Cerebellar nuclear complex (tissue), 1 donor: ENCODE results near the gene C7orf57.

Experiments
- DNase-seq, 2 experiments: peaks; one replicate each; lab custom pipeline; 2025; lab: John Stamatoyannopoulos, UW

The C7orf57 gene

DNA sequence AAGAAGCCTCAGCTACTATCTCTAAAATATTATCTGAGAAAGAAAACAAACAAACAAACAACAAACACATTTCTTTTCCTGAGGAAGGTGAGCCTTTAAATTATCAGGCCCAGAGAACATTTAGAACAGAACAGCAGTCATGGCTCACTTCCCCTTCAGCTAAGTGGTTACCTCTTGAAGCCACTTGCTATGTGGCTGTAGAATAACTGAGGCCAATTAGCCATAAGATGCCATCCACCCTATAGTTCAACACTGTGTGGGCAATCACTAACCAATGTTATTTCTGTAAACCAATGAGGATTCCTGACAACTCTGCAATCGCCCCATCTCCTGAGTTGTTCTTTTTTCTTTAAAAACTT, 50.1 kb downstream of the C7orf57 start:
- no peak for DNase-seq

DNA sequence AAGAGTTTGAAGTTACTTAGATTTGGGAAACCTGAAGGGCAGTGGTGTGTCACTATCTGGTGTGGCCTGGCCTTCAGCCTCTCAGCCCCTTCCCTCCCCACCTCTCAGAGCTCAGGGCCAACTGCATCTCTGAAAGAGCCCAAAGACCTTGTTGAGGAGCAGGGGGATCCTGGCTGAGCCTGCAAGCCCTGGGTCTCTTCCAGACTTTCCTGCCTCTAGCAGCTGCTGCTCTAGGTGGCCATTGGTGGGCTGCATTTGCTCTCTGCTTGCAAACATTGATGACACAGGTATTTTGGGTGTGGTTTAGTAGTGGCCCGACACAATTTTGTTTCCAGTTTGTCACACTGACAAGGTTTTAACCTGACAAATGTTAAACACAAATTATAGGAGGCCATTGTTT, 50.6 kb downstream of the C7orf57 start:
- no peak for DNase-seq

DNA sequence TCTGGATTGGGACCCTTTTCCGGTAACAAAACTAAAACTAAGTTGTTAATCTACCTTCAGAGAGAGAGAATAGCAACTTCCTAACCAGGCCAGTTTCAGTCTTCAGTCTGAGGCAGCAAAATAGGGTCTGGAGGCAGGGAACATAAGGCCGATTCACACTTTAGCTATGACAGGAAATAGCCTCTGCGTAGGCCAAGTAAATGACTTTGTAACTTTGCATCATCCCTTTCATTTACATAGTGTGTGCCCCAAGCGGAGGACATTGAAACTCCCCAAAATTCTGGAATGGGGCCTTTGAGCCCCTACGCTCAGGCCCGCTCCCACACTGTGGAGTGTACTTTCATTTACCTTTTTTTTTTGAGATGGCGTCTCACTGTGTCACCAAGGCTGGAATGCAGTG, 52.0 kb downstream of the C7orf57 start:
- no peak for DNase-seq

DNA sequence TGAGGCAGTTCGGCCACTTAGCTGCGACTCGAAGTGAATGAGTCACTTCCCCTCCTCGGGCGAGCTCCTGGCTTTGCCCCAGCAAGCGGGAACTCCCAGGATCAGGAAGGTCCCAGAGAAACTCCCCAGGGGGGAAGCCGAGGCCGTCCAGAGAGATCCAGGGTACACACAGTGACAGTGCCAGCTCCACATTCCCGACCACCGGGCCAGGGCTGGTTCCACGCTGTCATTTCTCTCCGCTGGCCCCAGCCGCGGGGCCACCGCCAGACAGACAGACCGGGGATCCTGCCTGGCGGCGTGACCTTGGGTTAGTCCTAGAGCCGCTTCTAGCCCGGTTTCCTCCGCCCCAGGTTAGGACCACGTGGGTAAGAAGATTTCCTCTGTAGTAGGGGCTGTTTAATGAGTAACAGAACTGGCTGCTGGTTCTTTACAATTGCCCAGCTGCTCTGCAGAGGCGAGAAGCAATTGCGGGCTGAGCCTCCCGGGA, 53.3 kb downstream of the C7orf57 start:
- no peak for DNase-seq

DNA sequence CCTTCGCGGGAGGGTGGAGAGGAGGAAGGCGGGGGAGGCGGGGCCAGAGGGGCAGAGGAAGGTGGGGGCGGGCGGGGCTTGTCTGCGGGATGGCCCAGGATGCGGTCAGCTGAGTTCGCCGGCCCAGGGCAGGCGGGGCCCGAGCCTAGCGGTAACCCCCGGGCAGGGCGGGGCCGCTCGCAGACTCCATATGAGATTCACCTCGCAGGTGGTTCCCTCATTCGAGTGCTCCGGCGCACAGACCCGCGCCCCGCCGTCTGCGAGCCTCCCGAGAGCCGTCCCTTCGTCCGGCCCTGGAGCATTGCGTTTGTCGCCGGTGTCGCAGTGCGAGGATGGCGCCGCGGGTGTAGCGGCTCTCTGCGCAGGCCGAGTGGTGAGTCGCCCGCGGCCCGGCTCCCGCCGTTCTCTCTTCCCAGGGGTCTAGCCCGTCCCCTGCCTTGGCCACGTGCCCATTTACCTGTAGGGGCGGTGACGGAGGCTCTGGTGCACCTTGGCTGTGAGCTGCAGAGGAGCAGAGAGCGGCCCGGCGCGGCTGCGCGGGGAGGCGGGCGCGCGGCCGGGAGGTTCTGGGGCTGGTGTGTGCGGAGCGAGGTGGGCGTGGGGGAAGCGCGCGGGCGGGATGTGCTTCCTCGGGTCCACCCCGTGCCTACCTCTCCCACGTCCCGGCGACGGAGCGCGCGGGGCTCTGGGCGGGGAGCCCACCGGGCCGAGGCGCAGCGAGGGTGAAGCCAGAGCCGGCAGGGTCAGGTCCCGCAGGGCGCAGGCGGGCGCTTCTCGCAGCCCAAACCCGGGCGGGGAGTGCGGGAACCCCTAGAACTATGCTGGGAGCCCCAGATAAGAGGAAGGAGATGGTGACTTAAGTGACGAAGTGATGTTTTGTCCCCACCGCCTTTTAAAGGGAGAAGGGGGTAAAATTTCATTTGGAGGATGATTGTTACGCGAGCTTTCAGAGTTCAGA, 54.0 kb downstream of the C7orf57 start, which contains the start of gene UPP1:
Gene UPP1 (plus strand): TSS at position 220 of the 958 bp plus-strand sequence. CDS start 5,519 bp downstream, outside the sequence.
- DNase-seq = no peak

DNA sequence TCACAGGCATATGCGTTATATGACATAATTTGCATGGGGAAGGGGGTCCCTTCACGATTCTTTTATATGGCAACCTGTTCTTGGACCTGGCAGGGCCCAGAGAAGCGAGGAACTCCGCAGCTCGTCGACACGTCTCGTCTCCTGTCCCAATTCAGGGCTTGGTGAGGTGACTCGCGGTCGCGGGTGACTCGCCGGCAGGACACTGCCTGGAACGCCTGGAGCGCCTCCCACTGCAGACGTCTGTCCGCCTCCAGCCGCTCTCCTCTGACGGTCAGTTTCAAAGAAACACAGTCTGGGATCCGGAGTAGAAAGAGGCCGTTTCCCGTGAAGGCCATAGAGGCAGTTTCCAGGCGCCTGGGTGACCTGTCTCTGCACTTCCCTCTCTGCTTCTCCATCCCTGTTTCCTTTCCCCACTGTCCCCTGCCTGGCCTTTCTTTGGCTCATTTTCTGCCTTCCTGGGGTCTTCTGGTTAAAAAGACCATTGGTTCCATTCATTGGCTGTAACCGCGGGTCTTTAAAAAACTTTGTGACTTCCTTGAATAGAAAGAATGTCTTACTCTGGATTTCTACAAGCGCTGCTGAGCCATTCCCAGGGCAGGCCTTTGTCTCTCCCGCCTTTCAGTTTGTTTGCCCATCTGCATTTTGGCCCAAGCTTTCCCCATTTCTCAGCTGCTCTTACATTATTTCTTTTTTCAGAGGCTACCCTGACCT, 54.9 kb downstream of the C7orf57 start:
- DNase-seq = no peak

DNA sequence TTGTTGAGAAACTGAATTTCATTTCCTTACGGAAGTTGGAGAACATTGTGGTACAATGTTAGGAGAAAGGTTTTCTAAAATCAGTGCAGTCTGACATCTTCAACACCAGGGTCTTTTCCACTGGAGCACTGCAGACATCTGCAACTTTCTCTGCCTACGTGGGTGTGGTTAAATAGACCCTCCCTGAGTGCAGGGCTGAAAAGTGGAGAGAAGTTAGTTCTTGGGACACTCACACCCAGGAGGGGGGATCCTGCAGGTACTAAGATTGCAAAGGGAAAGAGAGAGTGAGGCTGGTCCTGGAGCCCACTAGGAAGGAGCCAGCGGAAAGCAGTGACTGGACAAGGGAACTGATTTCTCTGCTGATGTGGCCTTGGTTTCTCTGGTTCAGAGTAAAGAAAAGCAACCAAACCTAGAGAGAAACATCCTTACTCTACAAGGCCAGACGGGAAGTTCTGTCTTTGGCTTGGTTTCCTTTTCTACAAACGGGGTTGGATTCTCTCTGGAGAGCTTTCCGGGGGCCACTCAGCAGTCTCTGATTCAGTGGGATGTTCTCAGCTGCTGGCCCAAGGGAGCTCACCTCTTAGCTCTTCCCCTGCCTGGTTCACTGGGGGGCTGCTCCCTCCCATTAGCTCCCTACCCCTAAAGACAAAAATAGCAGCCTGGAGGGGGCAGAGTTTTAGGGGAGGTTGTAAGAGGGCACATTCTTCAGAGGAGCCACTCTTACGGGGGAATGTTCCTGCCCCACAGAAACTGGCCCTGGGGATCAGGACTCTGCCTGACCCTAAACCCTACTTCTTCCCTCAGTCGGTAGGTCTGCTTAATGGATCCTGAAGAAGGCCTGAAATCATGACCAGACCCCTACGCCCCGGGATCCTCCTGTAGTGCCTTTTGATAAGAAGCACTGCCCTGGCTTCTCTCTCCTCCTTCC, 56.4 kb downstream of the C7orf57 start:
- DNase-seq = no peak

DNA sequence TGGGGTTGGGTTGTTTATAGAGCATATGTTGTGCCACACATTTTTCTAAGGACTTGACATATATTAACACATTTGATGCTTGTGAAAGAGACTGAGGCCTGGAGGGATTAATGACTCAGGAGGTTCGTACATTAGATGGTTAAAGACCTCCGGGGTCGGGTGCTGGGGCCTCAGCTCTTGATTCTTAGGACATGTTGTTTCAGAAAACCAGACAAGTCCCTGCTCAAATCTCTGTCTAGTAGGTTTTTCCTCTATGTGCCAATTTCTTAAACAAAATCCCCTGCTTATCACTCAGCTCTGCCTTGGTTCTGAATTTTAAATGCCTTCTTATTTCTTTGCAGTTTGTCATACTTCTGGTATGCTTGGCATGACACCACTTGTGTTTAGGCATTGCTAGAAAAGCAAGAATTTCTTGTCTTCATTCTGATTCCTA, 59.5 kb downstream of the C7orf57 start:
- no peak for DNase-seq

DNA sequence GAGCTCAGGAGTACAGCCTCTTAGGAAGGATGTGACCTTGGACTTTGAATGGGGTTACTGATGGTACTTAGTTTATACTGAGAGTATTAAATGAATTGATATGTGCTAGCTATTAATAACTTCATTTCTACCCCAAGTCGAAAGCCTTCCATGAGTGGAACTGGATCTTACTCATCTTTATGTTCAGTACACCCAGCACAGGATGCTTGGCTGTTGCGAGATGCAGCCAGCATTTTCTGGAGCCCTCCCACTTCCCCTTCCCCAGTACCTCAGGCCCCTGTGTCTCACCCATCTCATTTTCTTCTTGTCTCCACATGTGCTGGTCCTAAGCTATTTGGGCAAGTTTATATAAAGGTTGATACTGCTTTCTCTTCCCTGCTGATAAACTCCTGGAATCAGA, 60.9 kb downstream of the C7orf57 start:
- no peak for DNase-seq

DNA sequence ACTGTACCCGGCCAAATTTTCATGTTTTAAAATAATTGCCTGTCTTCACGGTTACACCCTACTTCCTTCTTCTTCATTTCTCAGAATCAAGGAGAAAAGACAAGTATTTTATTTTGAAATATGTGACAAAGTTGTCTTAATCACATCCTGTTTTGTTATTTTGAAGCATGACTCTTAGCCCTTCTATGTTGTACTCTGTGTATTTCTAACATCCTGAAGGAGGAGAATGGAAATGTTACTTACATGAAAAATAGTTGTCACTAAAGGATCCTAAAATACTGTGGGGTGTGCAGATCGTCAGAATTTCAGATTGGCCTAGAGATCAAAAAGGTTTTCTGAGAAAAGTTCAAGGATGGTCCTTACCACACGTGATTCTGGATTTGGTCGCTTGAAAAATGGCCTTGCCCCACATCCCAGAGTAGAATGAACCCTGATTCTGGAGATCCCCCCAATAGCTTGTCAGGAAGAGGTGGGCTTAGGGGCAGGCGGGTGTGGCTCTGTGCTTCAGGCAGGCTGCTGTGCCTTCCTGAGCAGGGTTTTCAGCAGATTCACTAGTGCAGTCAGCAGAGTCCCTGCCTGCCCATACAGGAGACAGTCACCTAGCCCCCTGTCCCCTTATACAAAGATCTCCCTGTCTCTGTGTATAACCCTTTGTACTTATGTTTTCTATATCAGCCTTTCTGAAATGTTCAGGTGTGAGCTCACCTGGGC, 62.3 kb downstream of the C7orf57 start:
- DNase-seq = no peak

DNA sequence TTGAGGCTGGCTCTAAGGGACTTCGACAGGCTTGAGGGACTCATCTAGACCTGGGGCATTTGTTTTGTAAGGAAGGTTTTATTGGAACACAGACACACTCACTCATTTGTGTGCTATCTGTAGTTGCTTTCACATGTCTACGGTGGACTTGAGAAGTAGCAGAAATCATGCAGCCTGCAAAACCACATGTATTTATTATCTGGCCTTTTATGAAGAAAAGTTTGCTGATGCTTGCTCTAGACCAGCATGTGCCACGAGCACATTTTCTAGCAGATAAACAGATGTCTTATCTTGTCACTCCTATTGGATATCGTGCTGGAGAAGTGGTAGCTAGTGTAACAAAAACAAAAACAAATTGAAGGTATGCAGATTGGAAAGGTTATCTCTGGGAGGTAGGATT, 63.5 kb downstream of the C7orf57 start:
- DNase-seq = no peak

DNA sequence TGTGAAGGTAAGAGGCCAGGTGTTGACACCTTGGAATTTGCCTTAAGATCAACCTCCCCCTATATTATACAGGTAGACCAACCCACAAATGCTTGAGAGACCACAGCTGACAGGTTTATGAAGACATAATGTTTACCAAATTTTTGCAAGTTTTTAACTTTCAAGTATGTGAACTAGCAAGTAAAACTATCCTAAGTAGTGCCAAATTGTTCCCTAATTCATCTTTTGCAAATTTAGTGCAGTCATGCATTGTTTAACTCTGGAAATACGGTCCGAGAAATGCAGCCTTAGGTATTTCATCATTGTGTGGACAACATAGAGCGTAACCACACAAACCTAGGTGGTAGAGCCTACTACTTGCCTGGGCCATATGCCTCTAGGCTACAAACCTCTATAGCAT, 64.4 kb downstream of the C7orf57 start:
- DNase-seq = no peak

DNA sequence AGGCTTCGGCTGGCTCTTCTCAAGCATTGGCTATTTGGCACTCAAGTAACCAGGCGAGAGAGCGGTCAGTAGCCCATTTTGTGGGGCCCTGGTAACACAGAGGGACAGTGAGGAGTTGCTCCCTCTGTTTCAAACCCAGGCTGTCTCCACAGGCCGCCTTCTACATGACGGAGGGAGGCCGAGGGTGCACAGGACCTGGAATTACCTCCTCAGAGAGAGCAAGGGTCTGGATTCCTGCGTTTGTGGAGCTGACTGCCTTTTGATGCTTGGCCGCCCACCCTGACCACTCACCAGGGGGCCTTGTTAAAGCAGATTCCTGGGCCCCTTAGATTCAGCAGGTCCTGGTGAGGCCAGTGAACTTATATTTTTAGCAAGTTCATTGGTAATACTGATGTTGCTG, 66.0 kb downstream of the C7orf57 start:
- DNase-seq = no peak

DNA sequence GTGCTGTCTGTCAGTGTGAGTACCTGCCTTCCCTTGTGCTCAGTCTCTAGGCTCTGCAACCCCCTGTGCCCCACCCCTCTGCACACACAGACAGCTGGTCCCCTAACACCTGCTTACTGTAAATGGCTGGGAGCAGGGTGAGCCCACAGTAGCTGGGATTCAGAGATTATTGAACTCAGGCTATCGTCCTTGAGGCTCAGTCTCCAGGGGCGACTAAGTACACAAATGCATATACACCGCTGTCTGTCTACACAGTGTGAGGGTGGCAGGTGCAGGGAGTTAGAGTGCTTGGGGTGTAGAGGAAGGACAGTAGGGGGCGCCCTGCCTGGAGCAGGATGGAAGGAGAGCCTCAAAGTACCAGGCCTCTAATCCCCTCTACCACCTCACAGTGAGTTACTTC, 66.6 kb downstream of the C7orf57 start:
- DNase-seq = no peak

DNA sequence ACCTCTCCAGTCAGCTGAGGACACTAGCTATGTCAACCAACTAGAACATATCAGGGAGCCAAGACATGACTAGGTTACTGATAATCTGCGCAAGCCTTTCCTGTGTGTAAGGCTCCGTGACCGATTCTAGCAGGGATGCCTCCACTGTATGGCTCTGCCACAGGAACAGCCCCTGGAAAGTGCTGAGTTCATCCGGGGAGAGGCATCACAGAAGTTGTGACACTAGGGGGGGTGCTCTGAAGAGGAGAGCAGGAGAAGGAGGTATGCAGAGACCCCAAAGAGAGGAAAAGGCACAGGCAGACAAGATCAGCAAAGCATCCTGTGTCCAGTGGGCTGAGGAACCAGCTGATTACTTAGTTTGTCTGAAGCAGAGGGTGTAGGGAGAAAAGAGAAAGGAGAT, 67.2 kb downstream of the C7orf57 start:
- DNase-seq = no peak

DNA sequence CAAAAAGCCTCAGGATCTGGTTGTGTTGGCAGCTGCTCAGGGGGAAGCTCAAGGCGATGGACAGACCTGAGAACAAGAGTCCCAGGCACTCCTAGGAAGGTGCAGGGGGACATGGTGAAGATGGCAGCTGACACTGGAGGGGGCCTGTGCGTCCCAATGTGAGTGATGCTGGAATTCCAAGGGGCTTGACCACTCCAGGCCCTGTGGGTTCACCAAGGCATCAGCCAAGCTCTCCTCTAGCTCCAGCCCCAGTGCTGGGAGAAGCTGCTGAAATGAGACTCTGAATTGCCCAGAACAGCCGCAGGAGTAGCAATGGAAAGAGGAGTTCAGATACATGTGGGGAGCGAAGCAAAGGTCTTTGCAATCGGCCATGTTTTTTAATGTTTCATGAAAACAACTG, 69.7 kb downstream of the C7orf57 start:
- no peak for DNase-seq

DNA sequence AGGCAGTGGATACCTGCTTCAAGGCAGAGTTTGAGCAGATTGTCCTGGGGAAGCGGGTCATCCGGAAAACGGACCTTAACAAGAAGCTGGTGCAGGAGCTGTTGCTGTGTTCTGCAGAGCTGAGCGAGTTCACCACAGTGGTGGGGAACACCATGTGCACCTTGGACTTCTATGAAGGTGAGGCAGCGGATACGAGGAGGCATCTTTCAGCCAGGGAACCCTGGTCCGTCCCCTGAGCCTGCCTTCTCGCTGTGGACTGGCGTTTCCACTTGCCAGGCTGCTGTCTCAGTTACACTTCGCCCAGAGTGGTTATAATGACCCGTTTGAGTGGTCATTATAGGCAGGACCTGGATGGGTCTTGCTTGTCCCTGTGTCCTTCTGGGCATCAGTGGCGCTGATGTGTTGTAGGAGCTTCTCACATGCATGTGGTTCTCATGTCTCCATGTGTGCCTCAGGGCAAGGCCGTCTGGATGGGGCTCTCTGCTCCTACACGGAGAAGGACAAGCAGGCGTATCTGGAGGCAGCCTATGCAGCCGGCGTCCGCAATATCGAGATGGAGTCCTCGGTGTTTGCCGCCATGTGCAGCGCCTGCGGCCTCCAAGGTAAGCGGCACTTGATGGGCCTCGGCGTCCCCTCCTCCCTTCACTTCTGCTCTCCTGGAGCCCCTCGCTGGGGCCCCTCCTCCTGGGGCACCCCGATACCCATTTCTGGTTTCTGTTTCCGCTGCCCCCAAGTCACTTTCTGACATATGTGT, 71.7 kb downstream of the C7orf57 start:
- no peak for DNase-seq

DNA sequence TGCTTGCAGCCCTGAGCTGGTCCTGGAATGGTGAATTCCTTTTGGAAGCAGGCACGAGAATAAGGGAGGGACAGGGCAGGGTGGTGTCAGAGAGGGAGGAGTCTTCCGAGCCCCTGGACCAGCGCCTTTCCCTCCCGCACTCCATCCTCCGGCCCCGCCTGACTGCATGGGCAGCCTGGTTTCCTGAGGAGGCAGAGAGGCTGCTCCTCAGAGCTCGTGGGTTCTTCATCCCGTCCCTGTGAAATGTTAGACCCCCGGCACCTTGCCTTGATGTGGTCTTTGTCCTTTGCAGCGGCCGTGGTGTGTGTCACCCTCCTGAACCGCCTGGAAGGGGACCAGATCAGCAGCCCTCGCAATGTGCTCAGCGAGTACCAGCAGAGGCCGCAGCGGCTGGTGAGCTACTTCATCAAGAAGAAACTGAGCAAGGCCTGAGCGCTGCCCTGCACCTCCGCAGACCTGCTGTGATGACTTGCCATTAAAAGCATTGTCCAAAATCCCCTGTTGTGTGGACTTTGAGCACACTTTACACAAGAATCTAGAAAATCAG, 72.7 kb downstream of the C7orf57 start:
- no peak for DNase-seq

DNA sequence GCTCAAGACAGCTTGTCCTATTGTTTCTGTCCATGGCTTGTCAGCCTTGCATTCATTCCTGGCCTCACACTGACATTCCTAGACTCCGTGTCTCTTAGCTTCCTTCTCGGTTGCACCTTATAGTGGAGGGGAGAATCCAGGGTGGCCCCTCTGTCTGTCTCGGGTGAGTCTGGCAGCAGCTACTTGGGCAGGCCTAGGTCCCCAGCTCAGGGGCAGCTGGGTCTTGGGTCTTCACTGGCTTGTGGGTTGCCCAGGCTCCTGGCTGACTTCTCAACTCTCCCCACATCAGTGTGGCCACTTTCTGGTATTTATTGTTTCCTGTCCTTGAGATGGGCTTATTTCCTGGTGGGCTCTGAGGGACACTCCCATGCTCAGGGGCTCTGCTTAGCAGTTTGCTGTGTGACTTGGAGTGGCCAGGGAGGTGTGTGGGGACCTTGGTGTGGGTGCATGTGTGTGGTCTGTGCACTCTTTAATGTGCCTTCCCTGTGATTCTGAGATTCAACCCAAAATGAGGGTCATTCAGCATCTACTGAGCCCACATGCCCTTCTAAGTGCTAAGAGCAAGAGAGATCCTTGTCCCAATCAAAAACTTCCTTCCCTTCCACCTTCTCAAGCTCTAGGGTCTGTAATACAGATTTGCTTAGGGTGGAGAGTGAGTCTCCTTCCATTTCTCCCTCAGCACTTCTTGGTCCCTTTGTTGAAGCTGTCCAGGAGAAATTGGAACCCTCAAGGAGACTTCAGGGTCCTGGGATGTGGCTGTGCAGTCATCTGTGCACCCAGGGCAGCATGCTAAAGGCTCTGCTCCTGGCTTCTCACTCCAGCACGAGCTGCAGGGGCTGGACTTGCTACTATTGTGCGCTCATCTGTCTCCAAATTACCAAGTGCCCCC, 73.9 kb downstream of the C7orf57 start:
- DNase-seq = no peak
